IgD-negative memory B cell (primary cell): ENCODE measurements around the gene IL2RG. TPM values are rescaled to one million over a fixed set of nuclear protein-coding genes. Genes with fewer than 3 reads are reported as not detected.

ENCODE experiments used
- H3K27ac Mint-ChIP-seq, 3 donors: one replicate each; pipeline ENCODE4 v1.8.0; 2020 to 2022; ENCODE audit warnings: mild to moderate bottlenecking in 3 of 3, mixed read lengths in 3 of 3, moderate library complexity in 1 of 3
- H3K27me3 Mint-ChIP-seq: one replicate; pipeline ENCODE4 v1.8.0; 2021; ENCODE audit warnings: mixed read lengths
- H3K36me3 Mint-ChIP-seq: one replicate; pipeline ENCODE4 v1.8.0; 2020; ENCODE audit warnings: mild to moderate bottlenecking, mixed read lengths
- H3K4me1 Mint-ChIP-seq, 3 donors: one replicate each; pipeline ENCODE4 v1.8.0; 2020 to 2022; ENCODE audit warnings: mixed read lengths in 3 of 3, mild to moderate bottlenecking in 1 of 3
- H3K4me3 Mint-ChIP-seq, 4 donors: one replicate each; pipeline ENCODE4 v1.8.0; 2020 to 2022; ENCODE audit warnings: mild to moderate bottlenecking in 4 of 4, mixed read lengths in 4 of 4, moderate library complexity in 3 of 4
- H3K9me3 Mint-ChIP-seq, 3 donors: one replicate each; pipeline ENCODE4 v1.8.0; 2020 to 2021; ENCODE audit warnings: mixed read lengths in 3 of 3, mild to moderate bottlenecking in 1 of 3
- polyA plus RNA-seq: library from polyadenylated mRNA; unstranded; fragments of 300-500 nt; fragmentation: Illumina TruSeq; gene quantifications from one replicate; pipeline ENCODE4 v1.2.3, GENCODE V29; 2021

IL2RG gene
- 754 TPM for polyA plus RNA-seq

- peaks cover 8% of the 10 kb centered on the region for H3K36me3 Mint-ChIP-seq
- H3K4me3 Mint-ChIP-seq = peak within 1 kb of the TSS; percentile 92 to 98 (median 96)
- H3K27me3 Mint-ChIP-seq = peaks cover 7% of the 10 kb centered on the region
- H3K9me3 Mint-ChIP-seq = no peaks in the 10 kb centered on the region
- peaks cover 12 to 30% (median 24%) of the 10 kb centered on the region in 3 donors for H3K4me1 Mint-ChIP-seq
- H3K27ac Mint-ChIP-seq = peak within 1 kb of the TSS; percentile 99 to 100 (median 99)
These were observed at the start of gene IL2RG for GRCh38 chrX:71111141-71111843. Gene IL2RG (minus strand): TSS chrX:71111577. CDS start chrX:71111539, 38 bp downstream.

- H3K27me3 Mint-ChIP-seq = peaks cover 3% of the 10 kb centered on the region
- H3K4me3 Mint-ChIP-seq = no peak overlapping the region
- H3K9me3 Mint-ChIP-seq = no peaks in the 10 kb centered on the region
- H3K27ac Mint-ChIP-seq = no peak overlapping the region
- no peaks in the 10 kb centered on the region for H3K4me1 Mint-ChIP-seq
- peaks cover 3% of the 10 kb centered on the region for H3K36me3 Mint-ChIP-seq
These were observed 49.1 kb upstream of the IL2RG start for GRCh38 chrX:71160475-71160874.

- no peaks in the 10 kb centered on the region for H3K4me1 Mint-ChIP-seq
- H3K27ac Mint-ChIP-seq = no peak overlapping the region
- no peaks in the 10 kb centered on the region for H3K9me3 Mint-ChIP-seq
- H3K36me3 Mint-ChIP-seq = peaks cover 4% of the 10 kb centered on the region
- H3K4me3 Mint-ChIP-seq = no peak overlapping the region
- H3K27me3 Mint-ChIP-seq = peaks cover 3% of the 10 kb centered on the region
These were observed 48.0 kb upstream of the IL2RG start for GRCh38 chrX:71159335-71159734.

- Mint-ChIP-seq H3K36me3 (peaks cover 4% of the 10 kb centered on the region), H3K9me3 (no peaks in the 10 kb centered on the region), H3K4me1 (no peaks in the 10 kb centered on the region), H3K27me3 (peaks cover under 1% of the 10 kb centered on the region), H3K4me3 (no peak overlapping the region), H3K27ac (no peak overlapping the region)
These were observed 47.2 kb upstream of the IL2RG start for GRCh38 chrX:71158603-71159002.

GRCh38 chrX:71154641-71155040, 43.3 kb upstream of the IL2RG start:
- H3K9me3 Mint-ChIP-seq = peaks cover 0 to 2% (median 0%) of the 10 kb centered on the region in 3 donors
- no peak overlapping the region for H3K27ac Mint-ChIP-seq
- H3K27me3 Mint-ChIP-seq = peaks cover 2% of the 10 kb centered on the region
- H3K36me3 Mint-ChIP-seq = peaks cover 4% of the 10 kb centered on the region
- no peaks in the 10 kb centered on the region for H3K4me1 Mint-ChIP-seq
- no peak overlapping the region for H3K4me3 Mint-ChIP-seq

- Mint-ChIP-seq H3K27ac (no peak overlapping the region), H3K9me3 (peaks cover 0 to 2% (median 0%) of the 10 kb centered on the region in 3 donors), H3K4me3 (no peak overlapping the region), H3K27me3 (peaks cover 2% of the 10 kb centered on the region), H3K4me1 (peaks cover 0 to under 1% (median 0%) of the 10 kb centered on the region in 3 donors), H3K36me3 (peaks cover 4% of the 10 kb centered on the region)
These were observed 42.8 kb upstream of the IL2RG start for GRCh38 chrX:71154196-71154595.

- peaks cover 4% of the 10 kb centered on the region for H3K36me3 Mint-ChIP-seq
- H3K27ac Mint-ChIP-seq = no peak overlapping the region
- no peak overlapping the region for H3K4me3 Mint-ChIP-seq
- peaks cover 0 to 2% (median 0%) of the 10 kb centered on the region in 3 donors for H3K9me3 Mint-ChIP-seq
- peaks cover 0 to 2% (median 2%) of the 10 kb centered on the region in 3 donors for H3K4me1 Mint-ChIP-seq
- H3K27me3 Mint-ChIP-seq = peaks cover 2% of the 10 kb centered on the region
These were observed 40.0 kb upstream of the IL2RG start for GRCh38 chrX:71151366-71151765.

- Mint-ChIP-seq H3K27ac (no peak overlapping the region), H3K4me1 (peaks cover 0 to 13% (median 6%) of the 10 kb centered on the region in 3 donors), H3K27me3 (no peaks in the 10 kb centered on the region), H3K36me3 (peaks cover 2% of the 10 kb centered on the region), H3K4me3 (peak overlapping the region in 1 of 4 donors; percentile 17), H3K9me3 (peaks cover 0 to 2% (median 0%) of the 10 kb centered on the region in 3 donors)
These were observed 36.9 kb upstream of the IL2RG start for GRCh38 chrX:71148278-71148663.

- Mint-ChIP-seq H3K9me3 (no peaks in the 10 kb centered on the region), H3K4me1 (peaks cover 0 to 14% (median 6%) of the 10 kb centered on the region in 3 donors), H3K36me3 (peaks cover 2% of the 10 kb centered on the region), H3K4me3 (peak overlapping the region in 1 of 4 donors; percentile 17), H3K27me3 (no peaks in the 10 kb centered on the region), H3K27ac (no peak overlapping the region)
These were observed 36.3 kb upstream of the IL2RG start for GRCh38 chrX:71147496-71148277.

GRCh38 chrX:71144651-71145050, 33.3 kb upstream of the IL2RG start, which contains the start of gene NLGN3:
Gene NLGN3 (plus strand): TSS chrX:71144841. CDS start chrX:71147750, 2,909 bp downstream.
- Mint-ChIP-seq H3K27ac (peak within 1 kb of the TSS in 2 of 3 donors; percentile 59 to 73), H3K4me1 (peaks cover 0 to 14% (median 6%) of the 10 kb centered on the region in 3 donors), H3K4me3 (peak within 1 kb of the TSS in 2 of 4 donors; percentile 39 to 55), H3K9me3 (no peaks in the 10 kb centered on the region), H3K36me3 (peaks cover 2% of the 10 kb centered on the region), H3K27me3 (no peaks in the 10 kb centered on the region)

- Mint-ChIP-seq H3K36me3 (peaks cover 2% of the 10 kb centered on the region), H3K4me1 (peaks cover 0 to 12% (median 6%) of the 10 kb centered on the region in 3 donors), H3K27ac (peak overlapping the region in 2 of 3 donors; percentile 4 to 59)
These were observed 32.1 kb upstream of the IL2RG start for GRCh38 chrX:71143508-71143907.

GRCh38 chrX:71140440-71140839, 29.1 kb upstream of the IL2RG start:
- Mint-ChIP-seq H3K9me3 (no peaks in the 10 kb centered on the region), H3K27ac (no peak overlapping the region), H3K36me3 (peaks cover 2% of the 10 kb centered on the region), H3K27me3 (peaks cover 2% of the 10 kb centered on the region), H3K4me3 (no peak overlapping the region), H3K4me1 (peaks cover 0 to 7% (median 0%) of the 10 kb centered on the region in 3 donors)

More at GRCh38 chrX:71143508-71143907, 32.1 kb upstream of the IL2RG start:
- Mint-ChIP-seq H3K9me3 (no peaks in the 10 kb centered on the region), H3K4me3 (peak overlapping the region in 1 of 4 donors; percentile 45), H3K27me3 (no peaks in the 10 kb centered on the region)

GRCh38 chrX:71131510-71131909, 20.1 kb upstream of the IL2RG start:
- Mint-ChIP-seq H3K4me1 (peaks cover 3 to 6% (median 5%) of the 10 kb centered on the region in 3 donors), H3K4me3 (no peak overlapping the region), H3K9me3 (no peaks in the 10 kb centered on the region), H3K27me3 (peaks cover 2% of the 10 kb centered on the region), H3K27ac (peak overlapping the region in 1 of 3 donors; percentile 54), H3K36me3 (peaks cover 5% of the 10 kb centered on the region)

- peaks cover 3% of the 10 kb centered on the region for H3K36me3 Mint-ChIP-seq
These were observed 17.8 kb upstream of the IL2RG start for GRCh38 chrX:71128915-71129765.

More at GRCh38 chrX:71128915-71129765, 17.8 kb upstream of the IL2RG start:
- Mint-ChIP-seq H3K9me3 (no peaks in the 10 kb centered on the region), H3K27me3 (no peaks in the 10 kb centered on the region), H3K4me1 (peaks cover 5 to 6% (median 6%) of the 10 kb centered on the region in 3 donors), H3K4me3 (peak overlapping the region in 1 of 4 donors; percentile 50), H3K27ac (peak overlapping the region in 2 of 3 donors; percentile 58 to 88)
